Activated CD4-positive, alpha-beta memory T cell treated with anti-CD3 and anti-CD28 coated beads, Interleukin-2, amount 10 ng/mL, durations not matched to agents 7 days and 5 days (primary cell): ENCODE data around the gene KLRC2. TPM values are rescaled to one million over a fixed set of nuclear protein-coding genes. Genes with fewer than 3 reads are reported as not detected.
"Not testable (repeated sequence)": the region's sequence is repeated elsewhere in the genome, so short reads cannot be mapped to it uniquely, and the experiment has no call there.

Experiments used
- CTCF ChIA-PET: fragments of 350-600 bp; sonication (Branson Sonifier 250); formaldehyde crosslinking; loops from one replicate; lab custom pipeline; 2021; ENCODE audit warnings: antibody characterized with exemption, inconsistent platforms; lab: Charles Lee
- POLR2A ChIA-PET: fragments of 350-600 bp; sonication (Branson Sonifier 250); formaldehyde crosslinking; loops from one replicate; lab custom pipeline; 2021; ENCODE audit warnings: antibody characterized with exemption; lab: Charles Lee
- DNase-seq: peaks from one replicate; pipeline ENCODE4 v3.0.0-alpha.2; 2020
- H3K27ac Mint-ChIP-seq: one replicate; pipeline ENCODE4 v1.8.0; 2021; ENCODE audit warnings: mild to moderate bottlenecking, mixed read lengths
- H3K27me3 Mint-ChIP-seq: one replicate; pipeline ENCODE4 v1.8.0; 2021; ENCODE audit warnings: mixed read lengths
- H3K36me3 Mint-ChIP-seq: one replicate; pipeline ENCODE4 v1.8.0; 2021; ENCODE audit warnings: low read depth, mixed read lengths
- H3K4me1 Mint-ChIP-seq: one replicate; pipeline ENCODE4 v1.8.0; 2021; ENCODE audit warnings: mixed read lengths
- H3K4me3 Mint-ChIP-seq: one replicate; pipeline ENCODE4 v1.8.0; 2021; ENCODE audit warnings: mild to moderate bottlenecking, mixed read lengths
- H3K9me3 Mint-ChIP-seq: one replicate; pipeline ENCODE4 v1.8.0; 2021; ENCODE audit warnings: mixed read lengths
- total RNA-seq, 2 experiments: library from RNA; stranded (reverse); gene quantifications; one replicate each; pipeline ENCODE4 v1.2.3, GENCODE V29; 2021

Gene KLRC2
- total RNA-seq, 2 experiments from 2014 or later: not detected

GRCh38 chr12:10396176-10396575, 39.6 kb downstream of the KLRC2 start:
- H3K4me1 Mint-ChIP-seq, H3K4me3 Mint-ChIP-seq, CTCF ChIA-PET, H3K27ac Mint-ChIP-seq, H3K36me3 Mint-ChIP-seq, H3K9me3 Mint-ChIP-seq, DNase-seq, POLR2A ChIA-PET: not testable (repeated sequence)
- peaks cover 19% of the 10 kb centered on the region for H3K27me3 Mint-ChIP-seq

- Mint-ChIP-seq H3K36me3 (no peaks in the 10 kb centered on the region), H3K4me3 (no peak overlapping the region), H3K27me3 (peaks cover 19% of the 10 kb centered on the region), H3K4me1 (no peaks in the 10 kb centered on the region), H3K27ac (no peak overlapping the region), H3K9me3 (no peaks in the 10 kb centered on the region)
- DNase-seq: no peak
- POLR2A ChIA-PET: no interaction called here
- CTCF ChIA-PET: no interaction called here
Observed at GRCh38 chr12:10395390-10395998, 40.3 kb downstream of the KLRC2 start.

- H3K36me3 Mint-ChIP-seq, H3K27ac Mint-ChIP-seq, H3K4me3 Mint-ChIP-seq, H3K4me1 Mint-ChIP-seq, H3K9me3 Mint-ChIP-seq, DNase-seq, POLR2A ChIA-PET, CTCF ChIA-PET: not testable (repeated sequence)
- peaks cover 18% of the 10 kb centered on the region for H3K27me3 Mint-ChIP-seq
Observed at GRCh38 chr12:10394531-10395152, 41.2 kb downstream of the KLRC2 start.

- CTCF ChIA-PET: no interaction called here
- Mint-ChIP-seq H3K27ac (no peak overlapping the region), H3K27me3 (peaks cover 20% of the 10 kb centered on the region), H3K36me3 (no peaks in the 10 kb centered on the region), H3K9me3 (no peaks in the 10 kb centered on the region), H3K4me3 (no peak overlapping the region), H3K4me1 (no peaks in the 10 kb centered on the region)
- POLR2A ChIA-PET: no interaction called here
- DNase-seq: no peak
Observed at GRCh38 chr12:10393291-10393690, 42.5 kb downstream of the KLRC2 start.

GRCh38 chr12:10392394-10392930, 43.3 kb downstream of the KLRC2 start:
- Mint-ChIP-seq H3K4me1 (no peaks in the 10 kb centered on the region), H3K27ac (no peak overlapping the region), H3K4me3 (no peak overlapping the region), H3K27me3 (peaks cover 15% of the 10 kb centered on the region), H3K9me3 (no peaks in the 10 kb centered on the region), H3K36me3 (no peaks in the 10 kb centered on the region)
- CTCF ChIA-PET: no interaction called here
- DNase-seq: no peak
- POLR2A ChIA-PET: no interaction called here

GRCh38 chr12:10390991-10391390, 44.8 kb downstream of the KLRC2 start:
- H3K4me3 Mint-ChIP-seq, H3K36me3 Mint-ChIP-seq, H3K9me3 Mint-ChIP-seq, H3K27ac Mint-ChIP-seq, CTCF ChIA-PET, POLR2A ChIA-PET, DNase-seq, H3K4me1 Mint-ChIP-seq: not testable (repeated sequence)
- peaks cover 15% of the 10 kb centered on the region for H3K27me3 Mint-ChIP-seq

- no peaks in the 10 kb centered on the region for H3K36me3 Mint-ChIP-seq
- POLR2A ChIA-PET: no interaction called here
- H3K27me3 Mint-ChIP-seq: peaks cover 19% of the 10 kb centered on the region
- no peak within 1 kb of the TSS for H3K4me3 Mint-ChIP-seq
- no peaks in the 10 kb centered on the region for H3K4me1 Mint-ChIP-seq
- no peaks in the 10 kb centered on the region for H3K9me3 Mint-ChIP-seq
- CTCF ChIA-PET: interaction anchor here (1.0 kb wide), 1 partner anchor 238 kb away, joined by 4 read pairs; no protein-coding TSS in a partner anchor
- H3K27ac Mint-ChIP-seq: no peak within 1 kb of the TSS
- DNase-seq: no peak
Observed at GRCh38 chr12:10389904-10390303, 45.9 kb downstream of the KLRC2 start, which contains the start of gene KLRK1. KLRK1 (minus strand) TSS chr12:10390041; CDS start chr12:10388810, 1,231 bp downstream.

- H3K4me1 Mint-ChIP-seq: no peaks in the 10 kb centered on the region
Observed at GRCh38 chr12:10388624-10389413, 47.0 kb downstream of the KLRC2 start.

GRCh38 chr12:10387498-10387897, 48.3 kb downstream of the KLRC2 start:
- H3K36me3 Mint-ChIP-seq, CTCF ChIA-PET, H3K4me1 Mint-ChIP-seq, POLR2A ChIA-PET, DNase-seq, H3K4me3 Mint-ChIP-seq, H3K27ac Mint-ChIP-seq, H3K9me3 Mint-ChIP-seq: not testable (repeated sequence)
- H3K27me3 Mint-ChIP-seq: peaks cover 25% of the 10 kb centered on the region

More at GRCh38 chr12:10388624-10389413, 47.0 kb downstream of the KLRC2 start:
- peaks cover 24% of the 10 kb centered on the region for H3K27me3 Mint-ChIP-seq
- ChIA-PET CTCF (interaction anchor here (1.0 kb wide), 1 partner anchor 237 kb away, joined by 4 read pairs; no protein-coding TSS in a partner anchor), POLR2A (no interaction called here)
- H3K4me3 Mint-ChIP-seq: no peak overlapping the region
- H3K27ac Mint-ChIP-seq: no peak overlapping the region
- DNase-seq: no peak
- no peaks in the 10 kb centered on the region for H3K36me3 Mint-ChIP-seq
- no peaks in the 10 kb centered on the region for H3K9me3 Mint-ChIP-seq

GRCh38 chr12:10386857-10387256, 49.0 kb downstream of the KLRC2 start:
- Mint-ChIP-seq H3K9me3 (no peaks in the 10 kb centered on the region), H3K4me1 (no peaks in the 10 kb centered on the region), H3K36me3 (no peaks in the 10 kb centered on the region), H3K27me3 (peaks cover 25% of the 10 kb centered on the region), H3K4me3 (no peak overlapping the region), H3K27ac (no peak overlapping the region)
- ChIA-PET POLR2A (no interaction called here), CTCF (interaction anchor here (0.6 kb wide), 1 partner anchor 211 kb away, joined by 3 read pairs; no protein-coding TSS in a partner anchor)
- no peak for DNase-seq

GRCh38 chr12:10385166-10385613, 50.6 kb downstream of the KLRC2 start:
- no peak for DNase-seq
- CTCF ChIA-PET: no interaction called here
- no peaks in the 10 kb centered on the region for H3K9me3 Mint-ChIP-seq
- POLR2A ChIA-PET: no interaction called here
- H3K27me3 Mint-ChIP-seq: peaks cover 26% of the 10 kb centered on the region
- no peak overlapping the region for H3K27ac Mint-ChIP-seq
- no peak overlapping the region for H3K4me3 Mint-ChIP-seq
- no peaks in the 10 kb centered on the region for H3K36me3 Mint-ChIP-seq
- no peaks in the 10 kb centered on the region for H3K4me1 Mint-ChIP-seq

GRCh38 chr12:10384191-10384590, 51.6 kb downstream of the KLRC2 start:
- no peaks in the 10 kb centered on the region for H3K4me1 Mint-ChIP-seq
- ChIA-PET CTCF (no interaction called here), POLR2A (no interaction called here)
- no peak for DNase-seq
- H3K9me3 Mint-ChIP-seq: no peaks in the 10 kb centered on the region
- no peak overlapping the region for H3K4me3 Mint-ChIP-seq
- peaks cover 24% of the 10 kb centered on the region for H3K27me3 Mint-ChIP-seq
- H3K27ac Mint-ChIP-seq: no peak overlapping the region
- H3K36me3 Mint-ChIP-seq: no peaks in the 10 kb centered on the region
